ENCODE measurements around the gene USP6NL. TPM values are rescaled to one million over a fixed set of nuclear protein-coding genes. Genes with fewer than 3 reads are reported as not detected.

Gene USP6NL
- total and polyA plus RNA-seq, 9 of the 15 experiments (the other 6 are each of a cell fraction or from before 2014, with no cell fraction given): 3.2 to 26.6 (median 19.8) TPM

DNA sequence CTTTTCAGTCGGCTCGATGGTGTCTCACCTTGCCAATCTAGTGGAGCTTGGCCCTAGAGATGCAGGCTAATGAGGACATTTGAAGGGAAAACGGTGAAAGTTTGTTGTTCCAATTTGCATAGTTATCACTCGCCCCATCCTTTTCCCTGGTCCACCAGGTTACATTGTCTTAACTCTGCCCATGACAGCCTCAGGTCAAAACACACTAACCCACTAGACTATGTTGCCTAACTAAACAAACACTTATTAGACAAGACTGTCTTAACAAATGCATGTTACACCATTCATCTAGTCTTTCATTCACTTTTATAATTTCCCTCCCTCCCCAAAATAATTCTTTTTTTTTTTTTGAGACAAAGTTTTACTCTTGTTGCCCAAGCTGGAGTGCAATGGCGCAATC is 40.7 kb downstream of the USP6NL start (continued):
- TF ChIP-seq, protein P1, sequence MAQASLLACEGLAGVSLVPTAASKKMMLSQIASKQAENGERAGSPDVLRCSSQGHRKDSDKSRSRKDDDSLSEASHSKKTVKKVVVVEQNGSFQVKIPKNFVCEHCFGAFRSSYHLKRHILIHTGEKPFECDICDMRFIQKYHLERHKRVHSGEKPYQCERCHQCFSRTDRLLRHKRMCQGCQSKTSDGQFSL (CRISPR knock-in tag; IDR thresholded peaks at IDR 0.05): no peak
- TF ChIP-seq, protein P1 (tag; IDR thresholded peaks at IDR 0.05): no peak
- TF ChIP-seq MAX (CRISPR knock-in tag; IDR thresholded peaks at IDR 0.05): no peak
- no peak for TF ChIP-seq ZNF444 (CRISPR knock-in tag; IDR thresholded peaks at IDR 0.05)
- TF ChIP-seq SNIP1 (IDR thresholded peaks at IDR 0.05; ENCODE audit: low read depth): no peak
- no peak for TF ChIP-seq NFIX (CRISPR knock-in tag; IDR thresholded peaks at IDR 0.05; ENCODE audit: low read depth)
- TF ChIP-seq POLR2B (IDR thresholded peaks at IDR 0.05; ENCODE audit: low read depth, partially characterized antibody): no peak
- TF ChIP-seq GATAD2B (IDR thresholded peaks at IDR 0.05; ENCODE audit: borderline replicate concordance): no peak
- TF ChIP-seq IRF1 (CRISPR knock-in tag; IDR thresholded peaks at IDR 0.05; ENCODE audit: borderline replicate concordance): no peak
- TF ChIP-seq, protein P2, sequence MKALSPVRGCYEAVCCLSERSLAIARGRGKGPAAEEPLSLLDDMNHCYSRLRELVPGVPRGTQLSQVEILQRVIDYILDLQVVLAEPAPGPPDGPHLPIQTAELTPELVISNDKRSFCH (CRISPR knock-in tag; IDR thresholded peaks at IDR 0.05): no peak
- TF ChIP-seq, protein P2 (tag; IDR thresholded peaks at IDR 0.05): no peak
- TF ChIP-seq, protein P3, sequence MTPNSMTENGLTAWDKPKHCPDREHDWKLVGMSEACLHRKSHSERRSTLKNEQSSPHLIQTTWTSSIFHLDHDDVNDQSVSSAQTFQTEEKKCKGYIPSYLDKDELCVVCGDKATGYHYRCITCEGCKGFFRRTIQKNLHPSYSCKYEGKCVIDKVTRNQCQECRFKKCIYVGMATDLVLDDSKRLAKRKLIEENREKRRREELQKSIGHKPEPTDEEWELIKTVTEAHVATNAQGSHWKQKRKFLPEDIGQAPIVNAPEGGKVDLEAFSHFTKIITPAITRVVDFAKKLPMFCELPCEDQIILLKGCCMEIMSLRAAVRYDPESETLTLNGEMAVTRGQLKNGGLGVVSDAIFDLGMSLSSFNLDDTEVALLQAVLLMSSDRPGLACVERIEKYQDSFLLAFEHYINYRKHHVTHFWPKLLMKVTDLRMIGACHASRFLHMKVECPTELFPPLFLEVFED (CRISPR knock-in tag; conservative IDR thresholded peaks at IDR 0.05): no peak
- no peak for TF ChIP-seq ZNF77 (CRISPR knock-in tag; IDR thresholded peaks at IDR 0.05)
- TF ChIP-seq KDM5B (IDR thresholded peaks at IDR 0.05; ENCODE audit: insufficient replicate concordance, low read depth, low read length): no peak
- TF ChIP-seq TAL1 (IDR thresholded peaks at IDR 0.05): no peak
